WTC11 (cell line): ENCODE measurements around the gene UBE2J2.

Experiments used
- KAT7 ChIP-seq: sonication (generic); formaldehyde crosslinking; IDR thresholded peaks from 2 replicates; pipeline ENCODE4 v1.8.1; 2023; ENCODE audit warnings: missing genetic modification reagents, mild to moderate bottlenecking, borderline replicate concordance
- NFYB ChIP-seq: sonication (generic); formaldehyde crosslinking; conservative IDR thresholded peaks from 2 replicates; pipeline ENCODE4 v1.8.0; 2022; ENCODE audit warnings: low read depth, missing genetic modification reagents
- NR2C2 ChIP-seq: sonication (generic); formaldehyde crosslinking; IDR thresholded peaks from 2 replicates; pipeline ENCODE4 v1.8.0; 2022; ENCODE audit warnings: mild to moderate bottlenecking, missing genetic modification reagents
- NR3C1 ChIP-seq: sonication (generic); formaldehyde crosslinking; conservative IDR thresholded peaks from 2 replicates; pipeline ENCODE4 v1.8.1; 2023; ENCODE audit warnings: low read depth, mild to moderate bottlenecking, missing genetic modification reagents
- RORB ChIP-seq: fragments of 250-450 bp; sonication (Bioruptor Pico); IDR thresholded peaks from 2 replicates; pipeline ENCODE4 v1.9.0; 2021; ENCODE audit warnings: mild to moderate bottlenecking
- ZNF671 ChIP-seq: fragments of 250-450 bp; sonication (Bioruptor Pico); IDR thresholded peaks from 2 replicates; pipeline ENCODE4 v1.8.0; 2021; ENCODE audit warnings: mild to moderate bottlenecking
- TF ChIP-seq, protein P1 (sequence below): fragments of 200-600 bp; IDR thresholded peaks from 2 replicates; pipeline ENCODE4 v1.8.0; 2022; ENCODE audit warnings: antibody characterized with exemption
- TF ChIP-seq, protein P2 (sequence below): sonication (generic); formaldehyde crosslinking; IDR thresholded peaks from 2 replicates; pipeline ENCODE4 v1.8.1; 2023; ENCODE audit warnings: mild to moderate bottlenecking, missing genetic modification reagents
- TF ChIP-seq, protein P3 (sequence below): sonication (generic); formaldehyde crosslinking; IDR thresholded peaks from 2 replicates; pipeline ENCODE4 v1.8.1; 2023; ENCODE audit warnings: mild to moderate bottlenecking, missing genetic modification reagents, moderate library complexity
- TF ChIP-seq, protein P4 (sequence below): sonication (generic); formaldehyde crosslinking; IDR thresholded peaks from 2 replicates; pipeline ENCODE4 v1.8.0; 2022; ENCODE audit warnings: mild to moderate bottlenecking, missing genetic modification reagents
- TF ChIP-seq, protein P5 (sequence below): sonication (generic); formaldehyde crosslinking; IDR thresholded peaks from 2 replicates; pipeline ENCODE4 v1.8.1; 2022; ENCODE audit warnings: missing genetic modification reagents, borderline replicate concordance
- TF ChIP-seq, protein P6 (sequence below): fragments of 250-450 bp; sonication (Bioruptor Pico); conservative IDR thresholded peaks from 2 replicates; pipeline ENCODE4 v1.9.0; 2021; ENCODE audit warnings: mild to moderate bottlenecking

DNA sequence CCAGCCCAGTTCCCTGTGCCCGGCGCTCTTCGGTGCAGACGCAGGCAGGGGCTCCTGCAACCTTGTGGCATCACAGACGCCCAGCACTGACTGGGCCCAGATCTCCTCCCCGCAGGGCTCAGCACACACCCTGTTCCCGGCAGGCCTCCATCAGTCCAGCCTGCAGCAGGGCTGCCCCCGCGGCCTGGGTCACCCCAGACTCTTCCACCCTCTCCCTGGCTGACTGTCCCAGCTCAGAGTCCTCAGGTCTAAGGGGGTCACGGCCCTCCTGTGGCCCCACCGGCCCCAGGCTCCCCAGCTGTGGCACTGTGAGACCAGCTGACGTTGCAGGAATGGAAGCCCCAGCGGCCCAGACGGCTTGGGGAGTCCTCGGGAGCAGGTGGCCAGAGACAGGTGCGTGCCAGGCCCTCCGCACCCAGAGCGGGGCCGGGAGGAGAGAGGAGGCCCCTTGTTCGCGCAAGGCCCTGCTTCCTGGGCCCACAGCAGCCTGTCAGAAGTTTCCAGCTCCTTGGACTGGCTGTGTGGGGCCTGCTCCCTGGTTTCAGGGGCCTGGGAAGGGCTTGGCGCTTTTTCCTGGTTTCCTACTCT lies 37.4 kb downstream of the UBE2J2 start:
- TF ChIP-seq, protein P1, sequence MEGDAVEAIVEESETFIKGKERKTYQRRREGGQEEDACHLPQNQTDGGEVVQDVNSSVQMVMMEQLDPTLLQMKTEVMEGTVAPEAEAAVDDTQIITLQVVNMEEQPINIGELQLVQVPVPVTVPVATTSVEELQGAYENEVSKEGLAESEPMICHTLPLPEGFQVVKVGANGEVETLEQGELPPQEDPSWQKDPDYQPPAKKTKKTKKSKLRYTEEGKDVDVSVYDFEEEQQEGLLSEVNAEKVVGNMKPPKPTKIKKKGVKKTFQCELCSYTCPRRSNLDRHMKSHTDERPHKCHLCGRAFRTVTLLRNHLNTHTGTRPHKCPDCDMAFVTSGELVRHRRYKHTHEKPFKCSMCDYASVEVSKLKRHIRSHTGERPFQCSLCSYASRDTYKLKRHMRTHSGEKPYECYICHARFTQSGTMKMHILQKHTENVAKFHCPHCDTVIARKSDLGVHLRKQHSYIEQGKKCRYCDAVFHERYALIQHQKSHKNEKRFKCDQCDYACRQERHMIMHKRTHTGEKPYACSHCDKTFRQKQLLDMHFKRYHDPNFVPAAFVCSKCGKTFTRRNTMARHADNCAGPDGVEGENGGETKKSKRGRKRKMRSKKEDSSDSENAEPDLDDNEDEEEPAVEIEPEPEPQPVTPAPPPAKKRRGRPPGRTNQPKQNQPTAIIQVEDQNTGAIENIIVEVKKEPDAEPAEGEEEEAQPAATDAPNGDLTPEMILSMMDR: no peak
- no peak for TF ChIP-seq NR2C2 (CRISPR knock-in tag)
- no peak for TF ChIP-seq KAT7
- TF ChIP-seq, protein P2, sequence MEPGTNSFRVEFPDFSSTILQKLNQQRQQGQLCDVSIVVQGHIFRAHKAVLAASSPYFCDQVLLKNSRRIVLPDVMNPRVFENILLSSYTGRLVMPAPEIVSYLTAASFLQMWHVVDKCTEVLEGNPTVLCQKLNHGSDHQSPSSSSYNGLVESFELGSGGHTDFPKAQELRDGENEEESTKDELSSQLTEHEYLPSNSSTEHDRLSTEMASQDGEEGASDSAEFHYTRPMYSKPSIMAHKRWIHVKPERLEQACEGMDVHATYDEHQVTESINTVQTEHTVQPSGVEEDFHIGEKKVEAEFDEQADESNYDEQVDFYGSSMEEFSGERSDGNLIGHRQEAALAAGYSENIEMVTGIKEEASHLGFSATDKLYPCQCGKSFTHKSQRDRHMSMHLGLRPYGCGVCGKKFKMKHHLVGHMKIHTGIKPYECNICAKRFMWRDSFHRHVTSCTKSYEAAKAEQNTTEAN (CRISPR knock-in tag): no peak
- TF ChIP-seq, protein P3, sequence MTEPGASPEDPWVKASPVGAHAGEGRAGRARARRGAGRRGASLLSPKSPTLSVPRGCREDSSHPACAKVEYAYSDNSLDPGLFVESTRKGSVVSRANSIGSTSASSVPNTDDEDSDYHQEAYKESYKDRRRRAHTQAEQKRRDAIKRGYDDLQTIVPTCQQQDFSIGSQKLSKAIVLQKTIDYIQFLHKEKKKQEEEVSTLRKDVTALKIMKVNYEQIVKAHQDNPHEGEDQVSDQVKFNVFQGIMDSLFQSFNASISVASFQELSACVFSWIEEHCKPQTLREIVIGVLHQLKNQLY: no peak
- TF ChIP-seq, protein P4, sequence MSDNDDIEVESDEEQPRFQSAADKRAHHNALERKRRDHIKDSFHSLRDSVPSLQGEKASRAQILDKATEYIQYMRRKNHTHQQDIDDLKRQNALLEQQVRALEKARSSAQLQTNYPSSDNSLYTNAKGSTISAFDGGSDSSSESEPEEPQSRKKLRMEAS: no peak
- TF ChIP-seq NFYB (CRISPR knock-in tag): no peak
- no peak for TF ChIP-seq ZNF671 (CRISPR knock-in tag)
- TF ChIP-seq NR3C1 (CRISPR knock-in tag): no peak
- TF ChIP-seq, protein P5, sequence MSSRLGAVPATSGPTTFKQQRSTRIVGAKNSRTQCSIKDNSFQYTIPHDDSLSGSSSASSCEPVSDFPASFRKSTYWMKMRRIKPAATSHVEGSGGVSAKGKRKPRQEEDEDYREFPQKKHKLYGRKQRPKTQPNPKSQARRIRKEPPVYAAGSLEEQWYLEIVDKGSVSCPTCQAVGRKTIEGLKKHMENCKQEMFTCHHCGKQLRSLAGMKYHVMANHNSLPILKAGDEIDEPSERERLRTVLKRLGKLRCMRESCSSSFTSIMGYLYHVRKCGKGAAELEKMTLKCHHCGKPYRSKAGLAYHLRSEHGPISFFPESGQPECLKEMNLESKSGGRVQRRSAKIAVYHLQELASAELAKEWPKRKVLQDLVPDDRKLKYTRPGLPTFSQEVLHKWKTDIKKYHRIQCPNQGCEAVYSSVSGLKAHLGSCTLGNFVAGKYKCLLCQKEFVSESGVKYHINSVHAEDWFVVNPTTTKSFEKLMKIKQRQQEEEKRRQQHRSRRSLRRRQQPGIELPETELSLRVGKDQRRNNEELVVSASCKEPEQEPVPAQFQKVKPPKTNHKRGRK (CRISPR knock-in tag): no peak
- TF ChIP-seq, protein P6, sequence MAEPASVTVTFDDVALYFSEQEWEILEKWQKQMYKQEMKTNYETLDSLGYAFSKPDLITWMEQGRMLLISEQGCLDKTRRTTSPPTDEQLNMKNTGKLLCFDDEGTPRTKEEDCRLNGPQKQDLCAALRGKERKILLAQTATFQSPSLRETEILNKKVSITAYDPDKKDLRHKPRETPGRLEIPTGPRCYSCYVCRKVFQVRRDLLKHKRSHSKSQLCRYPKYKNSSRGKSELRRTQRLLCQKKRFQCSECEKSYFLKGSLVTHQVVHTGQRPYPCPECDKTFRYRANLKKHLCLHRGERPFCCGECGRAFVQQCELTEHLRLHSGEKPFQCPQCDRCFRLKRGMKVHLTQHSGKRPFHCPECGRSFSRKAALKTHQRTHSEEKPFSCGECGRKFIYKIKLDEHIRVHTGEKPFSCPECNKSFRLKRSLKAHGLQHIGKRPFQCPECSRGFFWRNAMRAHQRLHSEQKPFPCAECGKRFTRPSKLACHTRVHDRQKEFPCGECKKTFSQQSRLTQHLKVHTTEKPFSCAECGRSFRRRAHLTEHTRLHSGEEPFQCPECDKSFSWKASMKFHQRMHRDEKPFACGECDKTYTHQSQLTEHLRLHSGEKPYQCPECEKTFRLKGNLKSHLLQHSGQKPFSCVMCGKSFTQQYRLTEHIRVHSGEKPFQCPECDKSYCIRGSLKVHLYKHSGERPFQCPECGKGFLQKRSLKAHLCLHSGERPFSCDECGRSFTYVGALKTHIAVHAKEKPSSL: no peak
- TF ChIP-seq RORB: no peak
